GM19397 (cell line): ENCODE results near the gene STK38.
"Not testable (repeated sequence)": the region's sequence is repeated elsewhere in the genome, so short reads cannot be mapped to it uniquely, and the experiment has no call there.

Experiments used
- ATAC-seq: cut with Tn5 transposase; IDR thresholded peaks from one replicate; pipeline ENCODE4 v1.9.1; 2021; ENCODE audit warnings: mild to moderate bottlenecking, moderate library complexity; ENCODE audit not compliant: unreplicated experiment

Gene STK38

DNA sequence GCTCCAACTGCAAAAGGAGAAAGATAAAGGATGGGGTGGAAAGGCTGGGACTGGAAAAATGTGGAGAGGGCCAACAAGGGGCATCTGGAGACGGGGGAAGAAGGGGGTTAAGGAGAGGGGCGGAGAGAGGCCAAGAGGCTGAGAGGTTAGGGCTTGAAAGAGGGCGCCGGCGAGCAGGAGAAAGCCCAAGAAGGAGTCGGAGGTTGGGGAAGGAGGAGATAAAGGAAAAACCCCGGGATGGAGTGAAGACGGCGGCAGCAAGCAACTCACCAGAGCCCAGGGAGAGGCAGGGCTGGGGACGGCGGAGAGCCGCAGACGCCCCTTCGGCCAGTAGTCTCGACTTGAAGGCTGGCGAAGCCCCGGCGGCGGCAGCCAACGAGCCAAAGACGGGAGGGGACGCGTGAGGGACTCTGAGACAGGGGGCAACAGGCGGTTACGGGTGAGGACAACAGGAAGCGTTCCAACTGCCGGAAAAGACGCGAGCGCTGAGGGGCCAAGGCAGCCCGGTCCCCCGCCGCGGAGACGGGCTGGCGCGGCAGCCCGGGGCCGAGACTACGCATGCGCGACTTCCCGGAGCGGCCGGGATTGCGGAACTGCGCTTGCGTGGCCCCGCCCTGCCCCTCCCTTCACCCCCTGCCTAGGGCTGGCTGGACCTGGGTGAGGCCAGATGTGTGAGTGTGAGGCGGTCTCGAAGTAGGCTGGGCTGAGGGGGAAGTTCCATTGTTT is at the start of gene STK38:
Gene STK38, minus strand, starts transcription at position 560 of the 726 bp plus-strand sequence. CDS start 7,277 bp downstream, outside the sequence.
- ATAC-seq: peak; percentile 73

DNA sequence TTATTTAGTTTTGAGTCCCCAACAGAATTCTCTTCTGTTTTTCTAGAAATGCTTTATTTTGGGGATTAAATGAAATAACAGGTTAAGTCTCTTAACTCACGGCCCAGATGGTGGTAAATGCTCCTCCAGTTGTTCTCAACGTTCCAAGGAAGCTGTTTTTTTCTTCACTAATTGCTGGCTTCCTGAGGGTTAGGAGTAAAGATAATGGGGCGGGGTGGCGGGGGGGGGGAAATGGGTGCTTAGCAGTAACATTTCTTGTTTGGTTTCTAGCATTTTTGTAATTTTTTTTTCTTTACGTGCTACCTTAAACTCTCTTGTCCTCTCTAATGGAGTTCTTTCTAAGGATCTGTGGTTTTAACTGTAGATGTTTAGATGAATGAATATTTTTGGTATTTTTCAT is 49.1 kb upstream of the STK38 start:
- no peak for ATAC-seq

DNA sequence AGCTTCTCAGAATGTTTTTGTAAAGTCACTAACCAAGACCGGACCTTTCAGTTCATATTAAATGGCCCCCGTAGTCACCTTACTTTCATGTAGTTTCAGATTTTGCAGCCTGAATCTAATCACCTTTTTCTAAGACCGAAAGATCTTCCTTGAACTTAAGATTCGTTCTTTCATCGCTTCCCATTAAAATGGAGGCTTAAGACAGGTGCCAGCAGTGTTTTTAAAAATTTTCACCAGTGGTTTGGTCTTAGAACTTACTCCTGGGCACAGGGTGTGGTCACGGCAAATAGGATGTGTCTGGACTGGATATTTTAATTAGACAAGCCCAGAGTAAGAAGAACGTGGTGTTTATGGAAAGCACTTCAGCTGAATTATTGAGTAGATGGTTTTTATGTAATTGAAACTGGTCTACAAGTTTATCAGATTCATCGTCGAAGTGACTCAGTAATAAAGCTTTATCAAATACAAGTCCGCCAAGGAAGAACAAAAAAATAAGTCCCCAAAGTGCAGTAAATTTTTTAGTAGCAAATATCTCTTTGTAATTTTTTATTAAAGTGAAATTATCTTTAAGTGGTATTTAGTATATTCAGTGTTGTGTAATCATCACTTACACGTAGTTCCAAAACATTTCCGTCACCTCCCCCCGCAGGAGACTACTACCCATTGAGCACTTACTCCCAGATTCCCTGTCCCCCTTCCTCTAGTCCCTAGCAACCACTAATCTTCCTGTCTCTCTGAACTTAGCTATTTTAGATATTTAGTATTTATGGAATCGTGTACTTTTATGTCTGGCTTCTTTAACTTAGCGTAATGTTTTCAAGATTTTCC is 47.8 kb upstream of the STK38 start:
- ATAC-seq: no peak

DNA sequence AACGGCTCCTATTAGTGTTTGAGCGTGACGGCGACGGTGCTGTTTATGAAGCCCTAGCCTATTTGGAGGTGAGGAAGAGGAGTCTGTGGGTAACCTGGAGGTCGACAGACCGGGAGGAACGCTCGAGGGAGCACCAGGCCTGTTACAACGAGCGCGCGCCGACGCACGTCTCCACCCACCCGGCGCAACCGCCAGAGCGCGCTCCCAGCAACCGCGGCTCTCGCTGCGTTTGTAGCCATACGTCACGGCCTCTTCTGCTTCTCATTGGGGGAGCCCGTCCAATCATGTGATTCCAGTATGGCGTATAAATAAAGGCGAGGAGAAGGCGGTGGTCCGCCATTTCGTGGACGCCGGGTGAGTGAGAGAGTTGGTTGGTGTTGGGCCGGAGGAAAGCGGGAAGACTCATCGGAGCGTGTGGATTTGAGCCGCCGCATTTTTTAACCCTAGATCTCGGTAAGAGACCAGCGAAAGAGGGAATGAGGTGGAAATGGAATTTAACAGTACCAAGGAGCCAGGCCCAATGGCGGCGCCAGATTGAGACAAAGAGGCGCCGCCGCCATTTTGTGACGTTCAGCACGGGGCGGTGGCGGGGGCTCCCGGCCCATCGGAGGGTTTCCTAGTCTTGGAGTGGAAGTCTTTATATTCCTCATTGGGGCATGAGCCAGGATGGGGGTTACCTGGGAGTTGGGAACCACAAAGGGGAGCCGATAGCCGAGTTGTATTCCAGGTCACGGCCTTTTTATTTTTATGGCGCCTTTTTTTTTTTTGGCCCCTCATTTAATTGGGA is 46.9 kb upstream of the STK38 start, which contains the start of gene SRSF3:
Gene SRSF3, plus strand, starts transcription at position 334 of the 787 bp plus-strand sequence. CDS start 2,401 bp downstream, outside the sequence.
- ATAC-seq: peak; percentile 85

DNA sequence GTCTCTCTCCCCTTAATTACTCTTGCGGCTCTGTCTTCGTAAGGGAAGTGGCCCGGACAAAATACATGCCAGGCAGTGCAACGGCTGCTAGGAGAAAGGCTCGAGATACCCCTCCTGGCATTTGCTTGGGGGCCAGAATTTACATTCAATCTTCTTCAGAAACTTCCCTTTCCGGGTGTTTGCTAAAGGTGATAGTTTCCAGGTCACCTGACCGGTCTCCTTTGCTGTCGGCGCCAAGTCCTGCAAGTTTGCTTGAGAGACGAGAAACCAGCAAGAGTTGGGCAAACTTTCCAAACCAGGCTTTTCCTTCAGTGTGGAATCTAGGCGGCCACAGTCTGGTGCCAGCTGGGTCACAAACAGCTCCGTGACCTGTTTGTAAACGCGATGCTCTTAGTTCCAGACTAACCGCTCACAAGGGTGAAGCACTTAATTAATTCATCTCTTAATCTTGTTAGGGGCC is 46.3 kb upstream of the STK38 start:
- peak; percentile 16 for ATAC-seq

DNA sequence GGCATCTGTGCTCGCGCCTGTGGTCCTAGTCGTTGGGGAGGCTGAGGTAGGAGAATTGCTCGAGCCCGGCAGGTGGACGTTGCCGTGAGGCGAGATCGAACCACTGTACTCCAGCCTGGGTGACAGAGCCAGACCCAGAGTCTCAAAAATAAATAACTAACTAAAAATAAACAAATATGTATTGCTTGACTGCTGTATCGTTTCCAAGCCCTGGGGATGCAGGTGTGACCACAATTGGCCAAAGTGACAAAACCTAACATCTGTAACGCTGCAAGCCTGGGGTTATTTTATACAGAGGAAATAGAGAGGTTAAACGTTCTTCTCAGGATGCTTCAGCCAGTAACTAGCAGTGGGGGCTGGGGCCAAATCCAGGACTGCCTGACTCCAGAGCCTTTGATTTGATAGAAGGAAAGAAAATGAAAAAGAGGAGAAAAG is 45.0 kb upstream of the STK38 start:
- no peak for ATAC-seq

DNA sequence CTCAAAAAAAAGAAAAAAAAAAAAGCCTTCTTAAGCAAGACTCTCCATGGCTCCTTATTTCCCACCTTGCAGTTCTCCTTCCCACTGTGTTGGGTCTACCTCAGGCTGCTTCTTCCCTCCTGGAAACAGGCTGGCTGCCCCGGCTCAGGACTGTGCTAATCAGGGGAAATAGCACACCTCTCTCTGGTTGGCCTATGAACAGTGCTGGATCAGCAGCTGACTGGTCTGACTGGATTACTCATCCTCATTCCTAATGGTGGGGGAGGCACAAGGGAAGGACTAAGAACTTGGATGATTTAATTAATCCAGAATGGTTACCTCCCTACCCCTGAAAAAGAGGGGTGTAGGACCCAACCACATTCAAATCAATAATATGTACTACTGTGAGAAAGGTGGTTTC is 43.0 kb upstream of the STK38 start:
- no peak for ATAC-seq

DNA sequence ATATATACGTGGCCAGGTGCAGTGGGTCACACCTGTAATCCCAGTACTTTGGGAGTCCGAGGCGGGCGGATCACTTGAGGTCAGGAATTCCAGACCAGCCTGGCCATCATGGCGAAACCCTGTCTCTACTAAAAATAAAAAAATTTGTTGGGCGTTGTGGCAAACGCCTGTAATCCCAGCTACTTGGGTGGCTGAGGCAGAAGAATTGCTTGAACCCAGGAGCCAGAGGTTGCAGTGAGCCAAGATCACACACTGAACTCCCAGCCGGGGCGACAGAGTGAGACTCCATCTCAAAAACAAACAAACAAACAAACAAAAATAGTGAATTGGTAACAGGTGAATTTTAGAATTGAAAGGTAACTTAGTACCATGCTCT is 41.7 kb upstream of the STK38 start:
- ATAC-seq: not testable (repeated sequence)

DNA sequence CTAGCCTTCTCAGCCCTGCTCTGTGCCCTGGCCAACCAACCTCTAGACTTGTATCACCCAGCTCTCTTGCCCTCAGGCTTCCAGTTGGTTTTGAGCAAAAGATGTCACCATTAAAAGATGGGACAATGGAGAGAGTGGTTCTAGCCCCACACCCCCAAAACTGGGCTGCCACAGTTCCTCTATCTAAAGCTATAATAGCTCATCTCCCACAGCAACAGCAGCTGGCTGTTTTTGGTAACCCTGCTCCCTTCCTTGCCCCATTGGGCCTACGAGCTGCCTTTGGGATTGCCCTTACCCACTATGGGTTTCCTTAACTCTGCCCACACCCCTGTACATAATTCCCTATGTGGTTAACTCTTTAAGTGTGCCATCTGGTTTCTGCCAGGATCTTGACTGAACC is 39.3 kb upstream of the STK38 start:
- ATAC-seq: no peak

DNA sequence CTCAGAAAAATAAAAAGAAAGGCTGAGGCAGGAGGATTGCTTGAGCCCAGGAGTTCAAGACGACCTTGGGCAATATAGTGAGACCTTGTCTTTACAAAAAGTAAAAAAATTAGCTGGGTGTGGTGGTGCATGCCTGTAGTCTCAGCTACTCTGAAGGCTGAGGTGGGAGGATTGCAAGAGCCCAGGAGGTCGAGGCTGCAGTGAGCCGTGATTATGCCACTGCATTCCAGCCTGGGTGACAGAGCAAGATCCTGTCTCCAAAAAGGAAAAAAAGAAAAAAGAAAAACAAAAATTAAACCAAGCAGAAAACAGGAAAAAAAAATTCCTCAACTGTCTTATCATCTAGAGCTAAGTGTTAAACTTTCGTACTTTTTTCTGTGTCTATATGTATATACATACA is 34.4 kb upstream of the STK38 start:
- ATAC-seq: no peak

DNA sequence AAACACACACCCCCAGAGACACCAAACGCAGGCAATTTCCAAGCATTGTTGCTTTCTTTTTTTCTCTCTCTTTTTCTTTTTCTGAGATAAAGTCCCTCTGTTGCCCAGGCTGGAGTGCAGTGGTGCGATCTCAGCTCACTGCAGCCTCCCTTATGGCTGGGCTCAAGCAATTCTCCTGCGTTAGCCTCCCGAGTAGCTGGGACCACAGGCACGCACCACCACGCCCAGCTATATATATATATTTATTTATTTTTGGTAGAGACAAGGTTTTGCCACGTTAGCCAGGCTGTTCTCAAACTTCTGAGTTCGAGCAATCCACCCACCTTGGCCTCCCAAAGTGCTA is 32.9 kb upstream of the STK38 start:
- no peak for ATAC-seq

DNA sequence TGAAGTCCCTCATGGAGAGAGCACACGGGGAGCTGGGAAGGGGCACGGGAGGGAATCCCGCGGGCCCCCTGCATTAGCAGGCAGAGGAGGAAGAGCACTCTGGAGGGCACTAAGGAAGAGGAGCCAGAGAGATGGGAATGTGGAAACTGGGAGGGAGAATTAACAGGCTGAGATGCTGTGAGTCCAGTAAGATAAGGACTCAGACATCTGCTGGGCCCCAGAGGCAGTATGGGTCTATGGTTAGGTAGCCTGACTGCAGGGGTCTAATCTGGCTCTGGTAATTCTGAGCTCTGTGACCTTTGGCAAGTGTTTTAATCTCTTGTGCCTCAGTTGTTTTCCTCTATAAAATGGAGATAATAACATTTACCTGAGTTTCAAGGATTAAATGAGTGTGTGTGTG is 31.2 kb upstream of the STK38 start:
- ATAC-seq: no peak

DNA sequence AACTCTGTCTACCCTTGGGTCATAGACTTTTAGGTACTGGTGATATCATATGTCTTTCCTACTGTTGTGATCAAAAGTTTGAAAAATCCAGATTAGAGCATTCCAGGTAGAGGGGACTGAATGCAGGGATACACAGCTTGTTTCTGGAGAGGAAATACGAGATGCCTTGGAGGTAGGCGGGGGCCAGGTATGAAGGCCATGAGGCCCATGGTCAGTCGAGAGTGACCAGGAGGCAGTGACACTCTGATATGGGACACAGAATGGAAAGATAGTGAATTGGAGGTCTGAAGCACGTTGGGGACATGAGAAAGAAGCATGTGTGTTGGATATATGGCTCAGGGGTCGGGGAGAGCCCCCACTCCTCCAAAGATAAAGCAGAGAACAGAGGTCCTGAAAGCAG is 30.8 kb upstream of the STK38 start:
- no peak for ATAC-seq

DNA sequence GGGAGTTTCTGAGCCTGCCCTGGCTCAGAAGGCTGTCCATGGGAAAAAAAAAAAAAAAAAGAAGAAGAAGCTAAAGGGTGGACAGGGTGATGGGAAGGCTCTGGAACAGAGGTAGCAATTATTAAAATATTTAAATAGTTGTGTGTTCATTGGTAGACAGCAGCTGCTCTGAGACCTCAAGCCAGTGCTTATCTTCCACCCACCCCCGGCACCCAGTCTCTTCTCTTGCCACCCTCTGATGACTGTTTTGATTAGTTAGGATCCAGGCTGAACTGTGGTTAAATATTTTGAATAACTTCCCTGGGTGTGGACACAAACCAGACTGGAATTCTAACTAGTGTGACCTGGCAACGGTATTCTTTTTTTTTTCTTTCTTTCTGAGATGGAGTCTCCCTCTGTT is 30.0 kb upstream of the STK38 start:
- ATAC-seq: no peak

DNA sequence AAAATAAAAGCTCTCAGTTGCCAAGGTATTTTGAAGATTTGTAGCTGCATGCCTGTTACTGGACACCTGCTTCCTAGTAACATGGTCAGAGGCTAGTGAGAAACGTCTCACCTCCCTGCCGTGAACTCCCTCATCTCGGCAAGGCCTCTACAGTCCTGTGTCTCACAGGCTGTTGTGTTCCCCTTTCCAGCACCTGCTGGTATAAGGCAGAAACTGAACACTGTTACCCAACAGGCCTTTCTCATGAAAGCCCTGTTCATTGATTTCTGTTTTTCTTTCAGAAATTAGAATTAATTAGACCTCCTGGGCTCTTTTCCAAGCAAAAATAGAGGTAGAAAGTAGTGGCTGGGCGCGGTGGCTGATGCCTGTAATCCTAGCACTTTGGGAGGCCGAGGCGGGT is 29.3 kb upstream of the STK38 start:
- no peak for ATAC-seq

DNA sequence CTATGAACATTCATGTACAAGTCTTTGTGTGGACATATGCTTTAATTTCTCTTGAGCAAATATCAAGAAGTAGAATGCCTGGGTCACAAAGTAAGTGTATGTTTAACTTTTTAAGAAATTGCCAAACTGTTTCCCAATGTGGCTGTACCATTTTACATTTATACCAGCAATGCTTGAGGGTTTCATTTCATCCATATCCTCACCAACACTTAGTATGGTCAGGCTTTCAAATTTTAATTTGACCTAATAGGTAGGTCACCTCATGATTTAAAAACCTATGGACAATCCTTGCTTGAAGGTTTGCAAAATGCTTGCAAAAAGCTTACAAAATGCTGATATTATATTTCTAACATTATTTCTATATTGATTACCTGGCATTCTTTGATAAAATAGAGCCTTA is 27.4 kb upstream of the STK38 start:
- no peak for ATAC-seq

DNA sequence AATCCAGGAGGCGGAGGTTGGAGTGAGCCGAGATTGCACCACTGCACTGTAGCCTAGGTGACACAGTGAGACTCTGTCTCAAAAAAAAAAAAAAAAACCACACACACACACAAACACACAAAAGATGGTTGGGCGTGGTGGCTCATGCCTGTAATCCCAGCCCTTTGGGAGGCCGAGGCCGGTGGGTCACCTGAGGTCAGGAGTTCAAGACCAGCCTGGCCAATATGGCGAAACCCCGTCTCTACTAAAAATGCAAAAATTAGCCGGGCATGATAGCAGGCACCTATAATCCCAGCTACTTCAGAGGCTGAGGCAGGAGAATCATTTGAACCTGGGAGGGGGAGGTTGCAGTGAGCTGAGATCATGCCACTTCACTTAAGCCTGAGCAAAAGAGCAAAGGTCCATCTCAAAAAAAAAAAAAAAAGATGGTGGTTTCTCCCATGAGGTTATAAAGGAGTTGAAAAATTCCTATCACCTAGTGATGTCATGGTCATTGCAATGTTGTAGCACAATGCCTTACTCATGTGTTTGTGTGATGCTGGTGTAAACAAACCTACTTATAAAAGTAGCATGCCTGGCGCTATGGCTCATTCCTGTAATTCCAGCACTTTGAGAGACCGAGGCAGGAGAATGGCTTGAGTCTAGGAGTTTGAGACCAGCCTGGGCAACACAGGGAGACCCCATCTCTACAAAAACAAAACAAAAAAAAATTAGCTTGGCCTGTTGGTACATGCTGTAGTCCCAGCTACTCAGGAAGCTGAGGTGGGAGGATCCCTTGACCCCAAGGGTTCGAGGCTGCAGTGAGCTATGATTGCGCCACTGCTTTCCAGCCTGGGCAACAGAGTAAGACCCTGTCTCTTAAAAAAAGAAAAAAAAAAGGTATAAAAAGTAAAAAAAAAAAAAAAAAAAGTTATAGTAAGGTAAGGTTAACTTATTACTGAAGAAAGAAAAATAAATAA is 25.4 kb upstream of the STK38 start:
- ATAC-seq: not testable (repeated sequence)

DNA sequence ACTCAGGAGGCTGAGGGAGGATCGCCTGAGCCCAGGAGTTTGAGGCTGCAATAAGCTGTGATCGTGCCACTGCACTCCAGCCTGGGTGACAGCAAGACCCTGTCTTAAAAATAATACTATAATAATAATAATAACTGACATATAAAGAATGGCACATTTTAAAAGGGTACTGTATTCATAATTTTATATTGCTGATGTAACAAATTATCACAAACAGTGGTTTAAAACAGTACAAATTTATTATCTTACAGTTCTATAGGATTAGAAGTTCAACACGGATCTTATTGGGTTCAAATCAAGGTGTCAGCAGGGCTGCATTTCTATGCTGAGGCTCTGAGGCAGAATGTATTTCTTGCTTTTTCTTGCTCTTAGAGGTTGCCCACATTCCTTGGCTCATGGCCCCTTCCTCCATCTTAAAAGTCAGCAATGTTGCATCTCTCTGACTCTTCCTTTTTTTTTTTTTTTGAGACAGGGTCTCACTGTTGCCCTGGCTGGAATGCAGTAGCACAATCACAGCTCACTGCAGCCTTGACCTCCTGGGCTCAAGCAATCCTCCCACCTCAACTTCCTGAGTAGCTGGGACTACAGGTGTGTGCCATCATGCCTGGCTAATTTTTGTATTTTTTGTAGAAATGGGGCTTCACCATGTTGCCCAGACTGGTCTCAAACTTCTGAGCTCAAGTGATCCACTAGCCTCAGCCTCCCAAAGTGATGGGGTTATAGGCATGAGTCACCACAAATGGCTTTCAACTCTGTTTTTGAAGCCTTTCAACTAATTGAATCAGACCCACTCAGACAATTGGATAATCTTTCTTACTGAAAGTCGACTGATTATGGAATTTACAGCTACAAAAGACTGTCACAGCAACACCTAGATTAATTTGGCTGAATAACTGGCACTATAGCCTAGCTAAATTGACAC is 24.1 kb upstream of the STK38 start:
- ATAC-seq: no peak

DNA sequence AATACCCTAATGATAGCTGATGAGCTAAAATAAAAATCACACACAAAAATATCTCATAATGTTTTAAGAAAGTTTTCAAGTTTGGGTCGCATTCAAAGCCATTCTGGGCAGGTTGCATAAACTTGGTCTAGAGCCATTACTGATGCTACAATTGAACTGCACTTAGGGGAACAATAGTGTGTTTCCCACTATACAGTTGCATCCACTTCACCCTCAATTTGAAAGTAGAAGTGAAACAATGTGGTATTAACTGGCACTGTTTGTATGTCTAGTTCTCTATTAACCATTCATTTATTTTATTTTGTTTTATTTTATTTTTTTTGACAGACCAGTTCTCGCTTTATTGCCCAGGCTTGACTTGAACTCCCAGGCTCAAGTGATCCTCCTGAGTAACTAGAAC is 23.0 kb upstream of the STK38 start:
- ATAC-seq: no peak
